SU-DHL-6 (cell line): ENCODE results near the gene VPS41.

Experiments
- H2AFZ ChIP-seq: fragments of 200-600 bp; sonication (generic); 2 replicates; pipeline ENCODE4 v1.6.1; 2014; ENCODE audit warnings: low read depth, mild to moderate bottlenecking, moderate library complexity, mixed read lengths, antibody characterized with exemption, low read length; ENCODE audit not compliant: severe bottlenecking
- H3F3A ChIP-seq: fragments of 200-600 bp; shearing (Covaris generic); 2 replicates; pipeline ENCODE4 v1.6.0; 2016; ENCODE audit warnings: antibody characterized with exemption, mild to moderate bottlenecking; ENCODE audit not compliant: insufficient read depth
- H3K27ac ChIP-seq: fragments of 200-600 bp; sonication (generic); 2 replicates; pipeline ENCODE4 v1.5.1; 2016; ENCODE audit warnings: low read depth, mild to moderate bottlenecking, low read length, moderate library complexity, mixed read lengths
- H3K27me3 ChIP-seq: fragments of 200-600 bp; sonication (generic), shearing (Covaris generic); 2 replicates; pipeline ENCODE4 v1.6.0; 2014; ENCODE audit warnings: mild to moderate bottlenecking, low read length
- H3K36me3 ChIP-seq: fragments of 200-600 bp; sonication (generic); 2 replicates; pipeline ENCODE4 v1.6.1; 2014; ENCODE audit warnings: mild to moderate bottlenecking, low read length, mixed read lengths
- H3K4me2 ChIP-seq: fragments of 300-600, 200-600 bp; shearing (Covaris generic), sonication (generic); 2 replicates; pipeline ENCODE4 v1.6.0; 2014; ENCODE audit warnings: low read length, low read depth, mild to moderate bottlenecking; ENCODE audit not compliant: poor library complexity, severe bottlenecking
- H3K4me3 ChIP-seq: fragments of 200-600 bp; sonication (generic); 2 replicates; pipeline ENCODE4 v1.5.1; 2014; ENCODE audit warnings: antibody characterized with exemption, low read length, mild to moderate bottlenecking, mixed read lengths; ENCODE audit not compliant: insufficient read depth, poor library complexity, severe bottlenecking
- H3K79me2 ChIP-seq: fragments of 200-600 bp; sonication (generic); 2 replicates; pipeline ENCODE4 v1.6.1; 2014; ENCODE audit warnings: mild to moderate bottlenecking, low read length, moderate library complexity; ENCODE audit not compliant: insufficient read depth
- H3K9ac ChIP-seq: fragments of 200-600 bp; sonication (generic); 2 replicates; pipeline ENCODE4 v1.7.0; 2014; ENCODE audit warnings: mild to moderate bottlenecking, low read length
- H3K9me2 ChIP-seq: fragments of 200-600 bp; sonication (generic); replicated peaks from 2 replicates; pipeline ENCODE4 v1.6.1; 2014; ENCODE audit warnings: low read length; ENCODE audit not compliant: insufficient read depth
- H3K9me3 ChIP-seq: fragments of 200-600 bp; sonication (generic); 2 replicates; pipeline ENCODE4 v1.6.1; 2014; ENCODE audit warnings: low read length, mixed read lengths; ENCODE audit not compliant: insufficient read depth
- H4K20me1 ChIP-seq: fragments of 200-600 bp; sonication (generic); 2 replicates; pipeline ENCODE4 v1.6.1; 2014; ENCODE audit warnings: low read depth, mild to moderate bottlenecking, antibody characterized with exemption, low read length, moderate library complexity, mixed read lengths
- CTCF ChIP-seq: fragments of 200-600 bp; sonication (generic); IDR thresholded peaks from one replicate; pipeline ENCODE4 v1.5.1; 2017; ENCODE audit warnings: antibody characterized with exemption, mild to moderate bottlenecking, low read length, moderate library complexity; ENCODE audit not compliant: insufficient read depth, poor library complexity, severe bottlenecking
- EZH2phosphoT487 ChIP-seq: fragments of 200-600 bp; sonication (generic), shearing (Covaris generic); conservative IDR thresholded peaks from 2 replicates; pipeline ENCODE4 v1.6.1; 2018; ENCODE audit warnings: mild to moderate bottlenecking, antibody characterized with exemption, low read length, moderate library complexity, mixed read lengths

The VPS41 gene

GRCh38 chr7:38781991-38782390, 127.0 kb downstream of the VPS41 start:
- no peaks in the 10 kb centered on the region for H3K27me3 ChIP-seq
- TF ChIP-seq CTCF, result no peak
- no peak for TF ChIP-seq EZH2phosphoT487
- H4K20me1 ChIP-seq, result no peaks in the 10 kb centered on the region
- H3K9ac ChIP-seq, result no peak overlapping the region
- no peak overlapping the region for H2AFZ ChIP-seq
- H3K79me2 ChIP-seq, result no peaks in the 10 kb centered on the region
- no peak overlapping the region for H3K4me3 ChIP-seq
- H3K4me2 ChIP-seq, result no peak overlapping the region
- H3K36me3 ChIP-seq, result no peaks in the 10 kb centered on the region
- H3K9me2 ChIP-seq, result no peaks in the 10 kb centered on the region
- no peaks in the 10 kb centered on the region for H3K9me3 ChIP-seq
- H3K27ac ChIP-seq, result no peak overlapping the region
- 0 out of 2 replicates have a peak, but pooled peaks cover 7% of the 10 kb centered on the region for H3F3A ChIP-seq

GRCh38 chr7:38777609-38778008, 131.4 kb downstream of the VPS41 start:
- Histone ChIP-seq H3K9me2 (no peaks in the 10 kb centered on the region), H3F3A (no peaks in the 10 kb centered on the region), H3K27me3 (no peaks in the 10 kb centered on the region), H3K4me2 (no peak overlapping the region), H2AFZ (no peak overlapping the region), H3K4me3 (no peak overlapping the region), H3K79me2 (no peaks in the 10 kb centered on the region), H3K27ac (no peak overlapping the region), H4K20me1 (no peaks in the 10 kb centered on the region), H3K9me3 (no peaks in the 10 kb centered on the region), H3K9ac (no peak overlapping the region), H3K36me3 (0 out of 2 replicates have a peak, but pooled peaks cover 3% of the 10 kb centered on the region)
- TF ChIP-seq CTCF (no peak), EZH2phosphoT487 (no peak)

- Histone ChIP-seq H3K27me3 (no peaks in the 10 kb centered on the region), H3K27ac (no peak overlapping the region), H3K36me3 (peaks cover 3% of the 10 kb centered on the region; the same call in 1 of the 2 replicates), H2AFZ (no peak overlapping the region), H3K9me2 (no peaks in the 10 kb centered on the region), H3F3A (no peaks in the 10 kb centered on the region), H3K9me3 (no peaks in the 10 kb centered on the region), H3K4me3 (no peak overlapping the region), H3K79me2 (no peaks in the 10 kb centered on the region), H3K9ac (no peak overlapping the region), H3K4me2 (no peak overlapping the region), H4K20me1 (no peaks in the 10 kb centered on the region)
- TF ChIP-seq CTCF (no peak), EZH2phosphoT487 (no peak)
Observed at GRCh38 chr7:38775506-38776175, 133.3 kb downstream of the VPS41 start.
